Caki2 (cell line): ENCODE results near the gene DPP8. TPM values are rescaled to one million over a fixed set of nuclear protein-coding genes. Genes with fewer than 3 reads are reported as not detected.
A peak's percentile ranks its signal among the peaks of the same experiment; 100 is the strongest.
"Not testable (repeated sequence)": the region's sequence is repeated elsewhere in the genome, so short reads cannot be mapped to it uniquely, and the experiment has no call there.

ENCODE experiments used
- DNase-seq: peaks from one replicate; pipeline ENCODE4 v3.0.0-alpha.2; 2015; ENCODE audit warnings: low read depth
- in situ Hi-C: cut with HindIII; loops from 2 replicates; pipeline ENCODE4 v1.10.0; 2016; ENCODE audit warnings: low sequenced_read_pairs, low pct_unique_long_range_greater_than_20kb, mixed read lengths
- total RNA-seq: library from RNA; depleted of rRNA; stranded (reverse); fragments of >200 nt; shearing (Covaris generic); gene quantifications from 2 replicates; pipeline ENCODE4 v1.2.3, GENCODE V29; 2014; ENCODE audit warnings: low replicate concordance; rRNA removed

The DPP8 gene
- 8.8 and 23.5 TPM in 2 replicates for total RNA-seq

DNA sequence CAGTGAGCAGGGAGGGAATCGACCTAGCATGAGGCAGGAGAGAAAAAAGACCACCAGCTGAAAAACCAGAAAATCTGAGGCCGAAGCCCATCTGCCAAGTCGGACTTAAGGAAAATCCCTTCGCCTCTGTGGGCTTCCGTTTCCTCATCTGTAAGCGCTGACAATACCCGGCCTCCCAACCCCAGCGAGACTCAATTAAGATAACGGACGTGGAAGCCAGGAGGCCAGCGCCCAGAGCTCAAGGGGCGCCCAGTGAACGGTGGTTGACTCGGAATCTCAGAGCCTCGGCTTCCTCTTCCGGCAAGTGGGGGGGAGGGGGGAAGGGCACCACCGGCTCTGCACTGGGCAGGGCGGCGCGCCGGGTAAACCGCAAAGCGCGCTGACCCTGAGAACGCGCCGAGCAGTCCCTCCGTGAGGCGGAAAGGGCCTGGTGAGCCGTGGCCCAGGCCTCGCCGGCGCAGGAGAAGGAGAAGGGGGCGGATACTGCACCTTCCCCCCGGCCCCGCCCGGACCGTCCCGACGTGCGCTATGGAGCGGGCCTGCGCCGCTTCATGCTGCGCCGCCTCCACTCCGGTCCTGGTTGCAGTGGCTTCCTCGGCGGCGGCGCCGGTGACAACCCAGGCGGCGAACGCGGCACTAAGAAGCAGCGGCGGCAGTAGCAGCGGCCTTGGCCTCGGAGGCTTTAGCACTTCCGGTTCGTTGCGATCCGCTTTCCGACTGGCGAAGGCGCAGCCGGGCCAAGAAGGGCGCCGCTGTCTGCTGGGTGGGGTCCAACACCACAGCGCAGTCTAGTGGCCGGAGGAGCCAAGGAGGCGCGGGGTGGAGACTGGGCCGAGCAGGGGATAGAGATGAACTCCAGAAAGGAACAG, at the start of gene DPP8:
TSS of gene DPP8 (minus strand) at position 693 of the 869 bp plus-strand sequence. CDS start 5,136 bp downstream, outside the sequence.
- in situ Hi-C loops, result no loop called here
- peak; percentile 89 for DNase-seq

- DNase-seq, result no peak
- in situ Hi-C loops, result no loop called here
Observed at GRCh38 chr15:65561934-65562333, 44.4 kb upstream of the DPP8 start.

DNA sequence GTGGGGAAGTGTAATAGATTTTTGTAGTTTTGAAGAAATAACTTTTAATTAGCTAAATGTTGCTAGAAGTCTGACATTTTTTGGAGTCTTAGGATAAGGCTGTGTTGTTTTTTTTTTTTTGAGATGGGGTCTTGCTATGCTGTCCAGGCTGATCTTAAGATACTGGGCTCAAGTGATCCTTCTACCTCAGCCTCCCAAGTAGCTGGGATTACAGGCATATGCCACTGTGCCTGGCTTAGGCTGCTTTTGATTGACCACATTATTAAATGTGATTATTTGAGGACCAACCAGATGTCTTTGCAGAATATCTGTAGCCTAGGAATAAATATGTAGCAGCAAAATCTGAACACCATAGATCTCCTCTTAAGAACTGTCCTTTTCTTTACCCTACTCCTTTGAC, 42.5 kb upstream of the DPP8 start:
- DNase-seq, result no peak
- in situ Hi-C loops, result no loop called here

GRCh38 chr15:65558997-65559760, 41.7 kb upstream of the DPP8 start:
- in situ Hi-C loops, result no loop called here

GRCh38 chr15:65558336-65558735, 40.8 kb upstream of the DPP8 start:
- in situ Hi-C loops, result no loop called here
- DNase-seq, result no peak

More at GRCh38 chr15:65558997-65559760, 41.7 kb upstream of the DPP8 start:
- DNase-seq, result no peak

- in situ Hi-C loops, result no loop called here
- no peak for DNase-seq
Observed at GRCh38 chr15:65556622-65557021, 39.1 kb upstream of the DPP8 start.

GRCh38 chr15:65553691-65554090, 36.2 kb upstream of the DPP8 start:
- in situ Hi-C loops, result no loop called here
- DNase-seq, result no peak

DNA sequence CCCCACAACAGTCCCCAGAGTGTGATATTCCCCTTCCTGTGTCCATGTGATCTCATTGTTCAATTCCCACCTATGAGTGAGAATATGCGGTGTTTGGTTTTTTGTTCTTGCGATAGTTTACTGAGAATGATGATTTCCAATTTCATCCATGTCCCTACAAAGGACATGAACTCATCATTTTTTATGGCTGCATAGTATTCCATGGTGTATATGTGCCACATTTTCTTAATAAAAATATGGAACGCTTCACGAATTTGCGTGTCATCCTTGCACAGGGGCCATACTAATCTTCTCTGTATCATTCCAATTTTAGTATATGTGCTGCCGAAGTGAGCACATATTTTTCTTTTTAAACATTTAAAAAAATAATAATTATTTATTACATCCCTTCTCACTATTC, 35.4 kb upstream of the DPP8 start:
- DNase-seq, in situ Hi-C loops: not testable (repeated sequence)

DNA sequence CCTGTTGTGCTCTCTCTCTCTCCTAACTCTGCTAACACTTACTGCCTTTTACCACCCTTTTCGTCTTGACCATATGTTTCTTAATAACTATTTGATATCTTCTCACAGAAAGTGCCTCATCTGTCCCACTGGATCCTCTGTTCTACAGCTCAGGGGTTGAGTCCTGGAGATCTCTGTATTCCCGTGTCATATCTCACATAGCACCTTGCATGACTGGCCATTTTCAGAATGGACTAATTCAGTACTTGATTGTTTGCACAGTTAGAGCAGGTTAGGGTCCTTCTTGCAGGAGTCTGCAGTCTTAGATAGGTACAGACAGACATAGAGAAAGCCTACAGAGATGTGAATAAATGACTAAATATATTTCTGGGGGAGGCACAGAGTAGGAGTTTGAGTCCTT, 33.7 kb upstream of the DPP8 start:
- in situ Hi-C loops, result no loop called here
- no peak for DNase-seq

- in situ Hi-C loops, result no loop called here
- DNase-seq, result no peak
Observed at GRCh38 chr15:65550681-65551098, 33.2 kb upstream of the DPP8 start.

DNA sequence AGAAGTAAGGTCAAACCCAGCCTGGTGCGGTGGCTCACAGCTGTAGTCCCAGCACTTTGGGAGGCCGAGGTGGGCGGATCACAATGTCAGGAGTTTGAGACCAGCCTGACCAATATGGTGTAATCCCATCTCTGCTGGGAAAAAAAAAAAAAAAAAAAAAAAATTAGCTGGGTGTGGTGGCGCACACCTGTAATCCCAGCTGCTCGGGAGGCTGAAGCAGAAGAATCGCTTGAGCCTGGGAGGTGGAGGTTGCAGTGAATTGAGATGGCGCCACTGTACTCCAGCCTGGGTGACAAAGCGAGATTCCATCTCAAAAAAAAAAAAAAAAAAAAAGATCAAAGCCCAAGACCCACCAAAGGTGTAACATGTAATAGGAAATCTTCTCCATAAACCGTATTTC, 31.8 kb upstream of the DPP8 start:
- DNase-seq, in situ Hi-C loops: not testable (repeated sequence)

DNA sequence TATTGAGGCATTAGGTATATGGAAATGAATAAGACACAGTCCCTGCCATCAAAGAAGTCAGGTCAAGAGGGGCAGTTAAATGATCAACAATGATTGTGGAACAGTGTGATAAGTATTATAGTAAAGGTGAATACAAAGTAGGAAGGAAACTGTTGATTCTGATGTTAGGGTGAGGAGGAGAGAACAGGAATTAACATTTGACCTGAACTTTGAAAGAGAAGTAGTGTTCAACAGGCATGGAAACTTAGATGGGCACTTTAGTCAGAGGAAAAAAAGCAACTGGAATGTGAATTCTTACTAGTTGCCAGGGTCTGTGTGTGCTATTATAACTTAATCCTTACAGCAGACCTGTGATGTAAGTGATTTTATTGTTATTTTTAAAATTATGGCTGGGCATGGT, 30.4 kb upstream of the DPP8 start:
- DNase-seq, result no peak
- in situ Hi-C loops, result no loop called here

GRCh38 chr15:65541231-65541820, 23.8 kb upstream of the DPP8 start:
- DNase-seq, result no peak
- in situ Hi-C loops, result no loop called here

DNA sequence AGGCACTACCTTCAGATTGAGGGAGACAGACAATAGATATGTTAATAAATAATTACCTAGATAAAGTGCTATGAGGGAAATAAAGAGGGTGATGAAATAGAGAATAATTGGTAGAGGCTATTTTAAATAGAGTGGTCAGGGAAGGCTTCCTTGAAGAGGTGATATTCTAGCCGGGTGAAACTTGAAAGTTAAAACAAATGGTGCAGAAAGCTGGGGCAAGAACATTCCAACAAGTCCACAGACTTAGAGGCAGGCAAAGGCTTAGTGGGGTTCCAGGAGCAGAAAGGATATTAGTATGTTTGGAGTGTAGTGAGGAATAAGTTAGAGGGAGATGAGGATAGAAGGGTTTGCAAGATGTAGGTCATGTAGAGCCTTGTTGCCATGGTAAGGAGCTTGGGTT, 22.8 kb upstream of the DPP8 start:
- in situ Hi-C loops, result no loop called here

GRCh38 chr15:65535192-65535591, 17.7 kb upstream of the DPP8 start:
- DNase-seq, result no peak
- in situ Hi-C loops, result no loop called here

More for the DNA sequence above, 22.8 kb upstream of the DPP8 start:
- no peak for DNase-seq

GRCh38 chr15:65533057-65533756, 15.7 kb upstream of the DPP8 start:
- in situ Hi-C loops, result no loop called here

GRCh38 chr15:65532738-65533051, 15.2 kb upstream of the DPP8 start:
- DNase-seq, result no peak
- in situ Hi-C loops, result no loop called here

More at GRCh38 chr15:65533057-65533756, 15.7 kb upstream of the DPP8 start:
- no peak for DNase-seq

GRCh38 chr15:65530318-65531111, 13.0 kb upstream of the DPP8 start, which contains the start of gene HACD3:
Gene HACD3 (plus strand): TSS chr15:65530463. CDS start chr15:65530632, 169 bp downstream.
- DNase-seq, result peak; percentile 72
- in situ Hi-C loops, result no loop called here
